CD4-positive, alpha-beta memory T cell (primary cell): ENCODE measurements around the gene PWWP2B. TPM values are rescaled to one million over a fixed set of nuclear protein-coding genes. Genes with fewer than 3 reads are reported as not detected.

Experiments
- CTCF ChIA-PET: fragments of 350-600 bp; sonication (Branson Sonifier 250); formaldehyde crosslinking; loops from one replicate; lab custom pipeline; 2021; ENCODE audit warnings: inconsistent platforms; ENCODE audit not compliant: partially characterized antibody; lab: Charles Lee
- POLR2A ChIA-PET: fragments of 350-600 bp; sonication (Branson Sonifier 250); formaldehyde crosslinking; loops from one replicate; lab custom pipeline; 2021; ENCODE audit not compliant: partially characterized antibody; lab: Charles Lee
- DNase-seq, 5 donors: peaks; one replicate each; pipeline versions ENCODE4 v3.0.0 to v3.0.0-alpha.2; 2020 to 2022; ENCODE audit warnings: mixed read lengths in 1 of 5
- H3K27ac ChIP-seq: one replicate; pipeline ENCODE4 v1.7.0; 2013; ENCODE audit warnings: low read depth, low read length
- H3K27me3 ChIP-seq: 2 replicates; pipeline ENCODE4 v1.7.0; 2013; ENCODE audit warnings: mild to moderate bottlenecking, low read length, moderate library complexity; ENCODE audit not compliant: insufficient read depth
- H3K36me3 ChIP-seq: 2 replicates; pipeline ENCODE4 v1.7.0; 2013; ENCODE audit warnings: mild to moderate bottlenecking, low read length, moderate library complexity; ENCODE audit not compliant: insufficient read depth
- H3K4me1 ChIP-seq: 2 replicates; pipeline ENCODE4 v1.7.0; 2013; ENCODE audit warnings: mild to moderate bottlenecking, low read length, moderate library complexity; ENCODE audit not compliant: insufficient read depth
- H3K4me3 ChIP-seq, 2 donors: one replicate each; pipeline ENCODE4 v1.7.0; 2013; ENCODE audit warnings: low read length in 2 of 2, mild to moderate bottlenecking in 1 of 2
- H3K9me3 ChIP-seq, 2 donors: one replicate each; pipeline ENCODE4 v1.7.0; 2013; ENCODE audit warnings: low read length in 2 of 2, control low read depth in 1 of 2; ENCODE audit not compliant: control insufficient read depth in 1 of 2
- H3K27ac Mint-ChIP-seq, 7 donors: one replicate each; pipeline ENCODE4 v1.8.0; 2020 to 2021; ENCODE audit warnings: mixed read lengths in 7 of 7, mild to moderate bottlenecking in 6 of 7, inconsistent platforms in 3 of 7, moderate library complexity in 3 of 7
- H3K27me3 Mint-ChIP-seq, 2 donors: one replicate each; pipeline ENCODE4 v1.8.0; 2020 to 2021; ENCODE audit warnings: mixed read lengths in 2 of 2
- H3K36me3 Mint-ChIP-seq, 2 donors: one replicate each; pipeline ENCODE4 v1.8.0; 2020 to 2021; ENCODE audit warnings: mixed read lengths in 2 of 2, inconsistent platforms in 1 of 2, mild to moderate bottlenecking in 1 of 2
- H3K4me1 Mint-ChIP-seq, 4 donors: one replicate each; pipeline ENCODE4 v1.8.0; 2020 to 2021; ENCODE audit warnings: mixed read lengths in 4 of 4, mild to moderate bottlenecking in 1 of 4
- H3K4me3 Mint-ChIP-seq, 8 donors: one replicate each; pipeline ENCODE4 v1.8.0; 2020 to 2021; ENCODE audit warnings: mixed read lengths in 8 of 8, mild to moderate bottlenecking in 7 of 8, moderate library complexity in 6 of 8, inconsistent platforms in 3 of 8
- H3K9me3 Mint-ChIP-seq, 8 donors: one replicate each; pipeline ENCODE4 v1.8.0; 2020 to 2021; ENCODE audit warnings: mixed read lengths in 8 of 8, mild to moderate bottlenecking in 5 of 8, inconsistent platforms in 3 of 8, moderate library complexity in 1 of 8
- intact Hi-C: fragments of 100-400 bp; cut with micrococcal nuclease; formaldehyde crosslinking; loops from one replicate; pipeline ENCODE4 v1.15.1; 2023
- polyA plus RNA-seq, 2 donors: library from polyadenylated mRNA; unstranded; fragments of 300-500 nt; fragmentation: Illumina TruSeq; gene quantifications; one replicate each; pipeline ENCODE4 v1.2.3, GENCODE V29; 2021
- total RNA-seq, 2 experiments: library from RNA; stranded (reverse); gene quantifications; one replicate each; pipeline ENCODE4 v1.2.3, GENCODE V29; 2021

PWWP2B gene
- total and polyA plus RNA-seq, 4 experiments from 2014 or later: 0.92 to 9.9 (median 6.3) TPM

GRCh38 chr10:132446661-132447445 is 49.9 kb downstream of the PWWP2B start:
- Mint-ChIP-seq H3K4me3 (peak overlapping the region; percentile 58 to 87 (median 74)), H3K9me3 (no peaks in the 10 kb centered on the region), H3K36me3 (no peaks in the 10 kb centered on the region), H3K4me1 (peaks cover 19 to 60% (median 34%) of the 10 kb centered on the region in 4 donors), H3K27me3 (no peaks in the 10 kb centered on the region), H3K27ac (peak overlapping the region; percentile 87 to 100 (median 98))
- CTCF ChIA-PET: interaction anchor here (1.0 to 2.9 kb wide), 11 partner anchors 8 to 92 kb away, joined by 3 to 18 read pairs (median 4); no protein-coding TSS in a partner anchor
- H3K27me3 ChIP-seq: no peaks in the 10 kb centered on the region
- DNase-seq: peak; percentile 67 to 75 (median 69)
- POLR2A ChIA-PET: interaction anchor here (0.7 to 3.5 kb wide), 10 partner anchors 9 to 136 kb away, joined by 3 to 41 read pairs (median 6); partner anchors contain the start of gene PWWP2B
- H3K9me3 ChIP-seq: no peaks in the 10 kb centered on the region
- no peaks in the 10 kb centered on the region for H3K36me3 ChIP-seq
- H3K4me3 ChIP-seq: peak overlapping the region in 1 of 2 donors; percentile 51
- H3K27ac ChIP-seq: peak overlapping the region; percentile 84
- H3K4me1 ChIP-seq: peaks cover 58% of the 10 kb centered on the region
- intact Hi-C loops: loop anchor here (1.0 kb wide), 3 partner anchors 51 to 90 kb away; partner anchors contain the start of gene INPP5A

GRCh38 chr10:132447446-132448247 is 50.6 kb downstream of the PWWP2B start:
- Histone ChIP-seq H3K27me3 (no peaks in the 10 kb centered on the region), H3K4me1 (peaks cover 66% of the 10 kb centered on the region), H3K4me3 (peak overlapping the region in 1 of 2 donors; percentile 51), H3K36me3 (no peaks in the 10 kb centered on the region), H3K27ac (peak overlapping the region; percentile 84), H3K9me3 (no peaks in the 10 kb centered on the region)
- Mint-ChIP-seq H3K4me3 (peak overlapping the region; percentile 72 to 88 (median 78)), H3K27ac (peak overlapping the region; percentile 87 to 100 (median 98)), H3K27me3 (no peaks in the 10 kb centered on the region), H3K9me3 (no peaks in the 10 kb centered on the region), H3K4me1 (peaks cover 16 to 61% (median 37%) of the 10 kb centered on the region in 4 donors), H3K36me3 (no peaks in the 10 kb centered on the region)
- intact Hi-C loops: loop anchor here (1.0 kb wide), 1 partner anchor 90 kb away; the partner anchor contains the start of gene INPP5A
- DNase-seq: peak; percentile 86 to 93 (median 90)
- ChIA-PET POLR2A (interaction anchor here (0.7 to 3.5 kb wide), 10 partner anchors 10 to 137 kb away, joined by 3 to 41 read pairs (median 6); partner anchors contain the start of gene PWWP2B), CTCF (interaction anchor here (1.0 to 2.9 kb wide), 11 partner anchors 8 to 93 kb away, joined by 3 to 18 read pairs (median 4); no protein-coding TSS in a partner anchor)

GRCh38 chr10:132448248-132448731 is 51.3 kb downstream of the PWWP2B start:
- H3K9me3 ChIP-seq: no peaks in the 10 kb centered on the region
- H3K36me3 Mint-ChIP-seq: no peaks in the 10 kb centered on the region
- POLR2A ChIA-PET: interaction anchor here (1.2 to 3.5 kb wide), 3 partner anchors 27 to 55 kb away, joined by 3 to 41 read pairs (median 10); partner anchors contain the start of gene PWWP2B
- no peaks in the 10 kb centered on the region for H3K27me3 Mint-ChIP-seq
- H3K36me3 ChIP-seq: no peaks in the 10 kb centered on the region
- no peak overlapping the region for H3K4me3 ChIP-seq
- intact Hi-C loops: no loop called here
- H3K9me3 Mint-ChIP-seq: no peaks in the 10 kb centered on the region
- peaks cover 71% of the 10 kb centered on the region for H3K4me1 ChIP-seq
- peaks cover 17 to 67% (median 39%) of the 10 kb centered on the region in 4 donors for H3K4me1 Mint-ChIP-seq
- H3K27ac ChIP-seq: peak overlapping the region; percentile 84
- peak overlapping the region in 5 of 8 donors; percentile 21 to 74 (median 29) for H3K4me3 Mint-ChIP-seq
- CTCF ChIA-PET: interaction anchor here (2.9 kb wide), 1 partner anchor 61 kb away, joined by 18 read pairs; no protein-coding TSS in a partner anchor
- DNase-seq: peak in 3 of 5 donors; percentile 21 to 48 (median 31)
- peak overlapping the region; percentile 87 to 100 (median 98) for H3K27ac Mint-ChIP-seq
- H3K27me3 ChIP-seq: no peaks in the 10 kb centered on the region

- POLR2A ChIA-PET: no interaction called here
Observed at GRCh38 chr10:132449051-132449810, 52.2 kb downstream of the PWWP2B start.

GRCh38 chr10:132449811-132450181 is 52.8 kb downstream of the PWWP2B start:
- Histone ChIP-seq H3K4me1 (peaks cover 62% of the 10 kb centered on the region), H3K36me3 (no peaks in the 10 kb centered on the region), H3K27ac (no peak overlapping the region), H3K9me3 (no peaks in the 10 kb centered on the region), H3K4me3 (no peak overlapping the region), H3K27me3 (no peaks in the 10 kb centered on the region)
- Mint-ChIP-seq H3K9me3 (no peaks in the 10 kb centered on the region), H3K36me3 (no peaks in the 10 kb centered on the region), H3K4me1 (peaks cover 14 to 63% (median 33%) of the 10 kb centered on the region in 4 donors), H3K27ac (peak overlapping the region; percentile 27 to 89 (median 78)), H3K4me3 (no peak overlapping the region), H3K27me3 (no peaks in the 10 kb centered on the region)
- CTCF ChIA-PET: no interaction called here
- no peak for DNase-seq
- intact Hi-C loops: loop anchor here (5.0 kb wide), 1 partner anchor 547 kb away; the partner anchor contains the start of gene PPP2R2D
- POLR2A ChIA-PET: no interaction called here

More at GRCh38 chr10:132449051-132449810, 52.2 kb downstream of the PWWP2B start:
- Mint-ChIP-seq H3K36me3 (no peaks in the 10 kb centered on the region), H3K27ac (peak overlapping the region; percentile 27 to 89 (median 78)), H3K27me3 (no peaks in the 10 kb centered on the region), H3K4me1 (peaks cover 15 to 67% (median 37%) of the 10 kb centered on the region in 4 donors), H3K4me3 (no peak overlapping the region), H3K9me3 (no peaks in the 10 kb centered on the region)
- no peak for DNase-seq
- CTCF ChIA-PET: no interaction called here
- no peaks in the 10 kb centered on the region for H3K27me3 ChIP-seq
- intact Hi-C loops: no loop called here
- no peaks in the 10 kb centered on the region for H3K36me3 ChIP-seq
- H3K9me3 ChIP-seq: no peaks in the 10 kb centered on the region
- no peak overlapping the region for H3K27ac ChIP-seq
- peaks cover 67% of the 10 kb centered on the region for H3K4me1 ChIP-seq
- no peak overlapping the region for H3K4me3 ChIP-seq

GRCh38 chr10:132450466-132450824 is 53.4 kb downstream of the PWWP2B start:
- ChIA-PET CTCF (no interaction called here), POLR2A (no interaction called here)
- no peaks in the 10 kb centered on the region for H3K36me3 Mint-ChIP-seq
- no peaks in the 10 kb centered on the region for H3K27me3 ChIP-seq
- H3K27me3 Mint-ChIP-seq: no peaks in the 10 kb centered on the region
- DNase-seq: no peak
- no peak overlapping the region for H3K4me3 Mint-ChIP-seq
- H3K27ac ChIP-seq: no peak overlapping the region
- H3K36me3 ChIP-seq: no peaks in the 10 kb centered on the region
- no peaks in the 10 kb centered on the region for H3K9me3 ChIP-seq
- intact Hi-C loops: loop anchor here (5.0 kb wide), 1 partner anchor 548 kb away; the partner anchor contains the start of gene PPP2R2D
- peaks cover 12 to 57% (median 29%) of the 10 kb centered on the region in 4 donors for H3K4me1 Mint-ChIP-seq
- H3K9me3 Mint-ChIP-seq: no peaks in the 10 kb centered on the region
- peak overlapping the region; percentile 46 to 97 (median 83) for H3K27ac Mint-ChIP-seq
- H3K4me1 ChIP-seq: peaks cover 55% of the 10 kb centered on the region
- H3K4me3 ChIP-seq: no peak overlapping the region
